IMR-90 (cell line): Measurements from ENCODE around the gene KDM3A. TPM values are rescaled to one million over a fixed set of nuclear protein-coding genes. Genes with fewer than 3 reads are reported as not detected.

Experiments used
- ATAC-seq: fragments of 200-7000 bp; cut with Tn5 transposase; 2 replicates; pipeline ENCODE4 v1.9.1; 2020; ENCODE audit warnings: low read depth, mild to moderate bottlenecking, moderate library complexity
- BruUV-seq: library from RNA; stranded (reverse); fragments of 400-500 nt; replicated peaks from 2 replicates; lab custom pipeline; 2021; lab: Mats Ljungman, UMichigan
- CTCF ChIA-PET: fragments of 300-600 bp; formaldehyde crosslinking; extraction: SDS; loops from one replicate; lab custom pipeline; 2021; ENCODE audit warnings: antibody characterized with exemption; lab: Yijun Ruan, JAX
- POLR2A ChIA-PET: fragments of 300-600 bp; sonication (Branson Sonifier 250); formaldehyde crosslinking; loops from one replicate; lab custom pipeline; 2022; ENCODE audit warnings: antibody characterized with exemption; ENCODE audit not compliant: unreplicated experiment; lab: Charles Lee
- DNase-seq: peaks from one replicate; pipeline ENCODE4 v3.0.0; 2013
- H2AFZ ChIP-seq: replicated peaks from 2 replicates; pipeline ENCODE3; 2013; ENCODE audit warnings: low read length, mild to moderate bottlenecking; ENCODE audit not compliant: poor library complexity
- H2AK5ac ChIP-seq: 2 replicates; pipeline ENCODE4 v1.6.1; 2013; ENCODE audit warnings: low read depth, low read length, inconsistent platforms
- H2AK9ac ChIP-seq: replicated peaks from 2 replicates; pipeline ENCODE3; 2013; ENCODE audit warnings: mild to moderate bottlenecking, low read depth, low read length, moderate library complexity; ENCODE audit not compliant: poor library complexity
- H2BK120ac ChIP-seq: 2 replicates; pipeline ENCODE4 v1.6.1; 2013; ENCODE audit warnings: low read depth, low read length, inconsistent platforms
- H2BK15ac ChIP-seq: 3 replicates; pipeline ENCODE4 v1.6.1; 2013; ENCODE audit warnings: low read depth, low read length, inconsistent platforms
- H2BK20ac ChIP-seq: 2 replicates; pipeline ENCODE4 v1.6.1; 2013; ENCODE audit warnings: low read depth, mild to moderate bottlenecking, inconsistent platforms, low read length, moderate library complexity
- H2BK5ac ChIP-seq: 2 replicates; pipeline ENCODE4 v1.6.1; 2013; ENCODE audit warnings: mild to moderate bottlenecking, low read depth, low read length, inconsistent platforms; ENCODE audit not compliant: poor library complexity, severe bottlenecking
- H3K14ac ChIP-seq: replicated peaks from 2 replicates; pipeline ENCODE4 v1.6.1; 2013; ENCODE audit warnings: low read depth, low read length, inconsistent platforms
- H3K18ac ChIP-seq: 2 replicates; pipeline ENCODE4 v1.6.1; 2013; ENCODE audit warnings: low read depth, low read length, control low read depth
- H3K23ac ChIP-seq: 2 replicates; pipeline ENCODE4 v1.6.1; 2013; ENCODE audit warnings: low read depth, low read length, inconsistent platforms
- H3K27ac ChIP-seq: 2 replicates; pipeline ENCODE4 v1.5.1; 2013; ENCODE audit warnings: mild to moderate bottlenecking, control low read depth, low read length; ENCODE audit not compliant: insufficient read depth
- H3K27me3 ChIP-seq: 2 replicates; pipeline ENCODE4 v1.6.1; 2013; ENCODE audit warnings: low read length; ENCODE audit not compliant: control insufficient read depth, insufficient read depth
- H3K36me3 ChIP-seq: 2 replicates; pipeline ENCODE4 v1.6.1; 2013; ENCODE audit warnings: low read length, mixed read lengths; ENCODE audit not compliant: control insufficient read depth, insufficient read depth
- H3K4ac ChIP-seq: 2 replicates; pipeline ENCODE4 v1.6.1; 2013; ENCODE audit warnings: low read depth, low read length, inconsistent platforms
- H3K4me1 ChIP-seq: 2 replicates; pipeline ENCODE4 v1.6.1; 2013; ENCODE audit warnings: low read length, mixed read lengths; ENCODE audit not compliant: control insufficient read depth, insufficient read depth
- H3K4me2 ChIP-seq: 2 replicates; pipeline ENCODE4 v1.6.1; 2013; ENCODE audit warnings: low read depth, mild to moderate bottlenecking, control low read depth, low read length, moderate library complexity
- H3K4me3 ChIP-seq: 2 replicates; pipeline ENCODE4 v1.5.1; 2013; ENCODE audit warnings: low read depth, mild to moderate bottlenecking, control low read depth, low read length, moderate library complexity; ENCODE audit not compliant: insufficient read depth
- H3K56ac ChIP-seq: 2 replicates; pipeline ENCODE4 v1.6.1; 2013; ENCODE audit warnings: low read length, inconsistent platforms; ENCODE audit not compliant: insufficient read depth; ENCODE audit errors: extremely low read depth
- H3K79me1 ChIP-seq, 2 experiments: 2 replicates each; pipeline ENCODE4 v1.6.1; 2013; ENCODE audit warnings: low read length in 2 of 2, inconsistent platforms in 1 of 2, low read depth in 1 of 2
- H3K9ac ChIP-seq: 2 replicates; pipeline ENCODE4 v1.6.1; 2013; ENCODE audit warnings: low read depth, low read length, control low read depth
- H3K9me1 ChIP-seq: 2 replicates; pipeline ENCODE4 v1.6.1; 2013; ENCODE audit warnings: low read length, inconsistent platforms; ENCODE audit not compliant: insufficient read depth
- H3K9me3 ChIP-seq: 2 replicates; pipeline ENCODE4 v1.6.1; 2013; ENCODE audit warnings: low read length; ENCODE audit not compliant: control insufficient read depth, insufficient read depth
- H4K20me1 ChIP-seq: 2 replicates; pipeline ENCODE4 v1.6.1; 2013; ENCODE audit warnings: low read length, inconsistent platforms; ENCODE audit not compliant: insufficient read depth
- H4K5ac ChIP-seq: 2 replicates; pipeline ENCODE4 v1.6.1; 2013; ENCODE audit warnings: mild to moderate bottlenecking, low read depth, low read length, control low read depth
- H4K8ac ChIP-seq, 2 experiments: 2 replicates each; pipeline ENCODE4 v1.6.1; 2013; ENCODE audit warnings: low read depth in 2 of 2, low read length in 2 of 2, control low read depth in 1 of 2, inconsistent platforms in 1 of 2
- H4K91ac ChIP-seq: 2 replicates; pipeline ENCODE4 v1.6.1; 2013; ENCODE audit warnings: low read depth, low read length, inconsistent platforms; ENCODE audit not compliant: insufficient read depth
- BHLHE40 ChIP-seq: fragments of 150-350 bp; IDR thresholded peaks from 2 replicates; pipeline ENCODE4 v1.6.1; 2016; ENCODE audit warnings: mild to moderate bottlenecking, low read depth, low read length
- CEBPB ChIP-seq: IDR thresholded peaks from 2 replicates; pipeline ENCODE4 v1.6.1; 2012; ENCODE audit warnings: low read depth, low read length, improper control_type of control experiment
- CHD1 ChIP-seq: IDR thresholded peaks from 2 replicates; pipeline ENCODE4 v1.6.1; 2012; ENCODE audit warnings: low read depth, low read length, improper control_type of control experiment
- FOS ChIP-seq: fragments of 150-350 bp; IDR thresholded peaks from 2 replicates; pipeline ENCODE4 v1.6.1; 2016; ENCODE audit warnings: low read depth, low read length
- MAZ ChIP-seq: IDR thresholded peaks from 2 replicates; pipeline ENCODE4 v1.6.1; 2012; ENCODE audit warnings: low read depth, mild to moderate bottlenecking, low read length, improper control_type of control experiment, moderate library complexity, borderline replicate concordance
- MXI1 ChIP-seq: IDR thresholded peaks from 2 replicates; pipeline ENCODE4 v1.6.1; 2012; ENCODE audit warnings: low read depth, mild to moderate bottlenecking, low read length, moderate library complexity, borderline replicate concordance
- NFE2L2 ChIP-seq: fragments of 150-350 bp; IDR thresholded peaks from 2 replicates; pipeline ENCODE4 v1.6.1; 2016; ENCODE audit warnings: low read depth, mild to moderate bottlenecking, low read length
- POLR2A ChIP-seq: IDR thresholded peaks from 2 replicates; pipeline ENCODE4 v1.6.1; 2012; ENCODE audit warnings: mild to moderate bottlenecking, low read depth, low read length
- RAD21 ChIP-seq: IDR thresholded peaks from 2 replicates; pipeline ENCODE4 v1.6.1; 2012; ENCODE audit warnings: low read length, improper control_type of control experiment
- RCOR1 ChIP-seq: IDR thresholded peaks from 2 replicates; pipeline ENCODE4 v1.6.1; 2012; ENCODE audit warnings: mild to moderate bottlenecking, low read length, improper control_type of control experiment; ENCODE audit not compliant: insufficient replicate concordance
- RFX5 ChIP-seq: IDR thresholded peaks from 2 replicates; pipeline ENCODE4 v1.8.0; 2012; ENCODE audit warnings: low read depth, mild to moderate bottlenecking, low read length, moderate library complexity
- SMC3 ChIP-seq: fragments of 150-350 bp; IDR thresholded peaks from 2 replicates; pipeline ENCODE4 v1.6.1; 2016; ENCODE audit warnings: low read depth, mild to moderate bottlenecking, antibody characterized with exemption, low read length, moderate library complexity
- WGBS, 2 experiments: methylation state at CpG; one replicate each; pipeline versions ENCODE4 v1.1.5 to v1.1.7; 2013; ENCODE audit warnings: missing lambda C conversion rate in 2 of 2; ENCODE audit not compliant: insufficient read length in 1 of 2; ENCODE audit errors: extremely low coverage in 2 of 2; 5-methylcytosine and 5-hydroxymethylcytosine counted together
- dilution Hi-C: fragments of 300-500 bp; cut with HindIII; formaldehyde crosslinking; loops from one replicate; pipeline ENCODE4 v1.14.3; 2018; ENCODE audit warnings: low sequenced_read_pairs; ENCODE audit not compliant: unreplicated experiment
- in situ Hi-C: fragments of 300-500 bp; cut with MboI; formaldehyde crosslinking; loops from 3 replicates; pipeline ENCODE4 v1.14.3; 2019; ENCODE audit warnings: low sequenced_read_pairs, inconsistent platforms, mixed read lengths
- intact Hi-C: fragments of 100-400 bp; cut with micrococcal nuclease; formaldehyde crosslinking; loops from 2 replicates; pipeline ENCODE4 v1.10.0; 2022
- polyA plus RNA-seq, 3 experiments: library from polyadenylated mRNA; depleted of rRNA; stranded (reverse); fragments of >200 nt; gene quantifications; 2 replicates each; pipeline ENCODE4 v1.2.3, GENCODE V29; 2012; ENCODE audit warnings: low replicate concordance in 1 of 3
- total RNA-seq: library from RNA; depleted of rRNA; stranded (reverse); fragments of >200 nt; gene quantifications from 2 replicates; pipeline ENCODE4 v1.2.3, GENCODE V29; 2012
- TF ChIP-seq, protein P1 (sequence below): conservative IDR thresholded peaks from 2 replicates; pipeline ENCODE4 v1.5.1; 2012; ENCODE audit warnings: mild to moderate bottlenecking, low read depth, low read length, improper control_type of control experiment
- TF ChIP-seq, protein P2 (sequence below): fragments of 150-350 bp; IDR thresholded peaks from 2 replicates; pipeline ENCODE4 v1.6.1; 2017; ENCODE audit warnings: mild to moderate bottlenecking, antibody characterized with exemption, low read length, low read depth

KDM3A gene
- total and polyA plus RNA-seq, 2 of the 4 experiments (the other 2 are of a cell fraction), result 24.8 to 33.3 TPM

DNA sequence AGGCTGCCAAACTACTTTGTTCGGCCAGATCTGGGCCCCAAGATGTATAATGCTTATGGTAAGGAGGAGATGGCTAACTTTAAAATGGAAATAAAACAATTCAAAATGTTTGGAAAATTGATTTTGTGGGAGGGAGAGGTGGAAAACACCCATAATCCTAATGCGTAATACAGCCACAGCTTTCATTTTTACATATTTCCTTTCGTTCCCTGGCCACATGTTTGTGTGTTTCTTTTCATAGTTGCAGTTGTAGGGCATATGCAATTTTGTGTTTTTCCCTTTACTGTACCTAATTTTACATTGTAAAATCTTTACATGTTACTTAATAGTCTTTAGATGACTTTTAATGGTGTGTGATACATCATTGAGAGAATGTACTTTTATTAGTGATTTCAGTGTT, 44.6 kb downstream of the KDM3A start:
- Histone ChIP-seq H2AK9ac (no peak overlapping the region), H2BK5ac (no peak overlapping the region), H3K18ac (no peak overlapping the region), H3K4ac (no peak overlapping the region), H4K91ac (no peak overlapping the region), H3K9me3 (no peaks in the 10 kb centered on the region), H3K14ac (no peak overlapping the region), H3K9me1 (peaks cover 5% of the 10 kb centered on the region), H3K27ac (no peak overlapping the region), H3K79me1 (peaks cover 20 to 26% of the 10 kb centered on the region in 2 experiments), H4K5ac (no peak overlapping the region), H3K4me3 (no peak overlapping the region), H3K27me3 (no peaks in the 10 kb centered on the region), H3K4me2 (no peak overlapping the region), H3K4me1 (no peaks in the 10 kb centered on the region), H2BK120ac (no peak overlapping the region), H3K9ac (no peak overlapping the region), H4K20me1 (peaks cover 3% of the 10 kb centered on the region; the same call in 1 of the 2 replicates), H3K23ac (no peak overlapping the region), H2AFZ (no peak overlapping the region), H4K8ac (no peak overlapping the region), H3K56ac (no peak overlapping the region), H2BK15ac (no peak overlapping the region), H2BK20ac (no peak overlapping the region), H2AK5ac (no peak overlapping the region), H3K36me3 (peaks cover 67% of the 10 kb centered on the region)
- TF ChIP-seq RCOR1, result no peak
- TF ChIP-seq NFE2L2, result no peak
- TF ChIP-seq, protein P1, sequence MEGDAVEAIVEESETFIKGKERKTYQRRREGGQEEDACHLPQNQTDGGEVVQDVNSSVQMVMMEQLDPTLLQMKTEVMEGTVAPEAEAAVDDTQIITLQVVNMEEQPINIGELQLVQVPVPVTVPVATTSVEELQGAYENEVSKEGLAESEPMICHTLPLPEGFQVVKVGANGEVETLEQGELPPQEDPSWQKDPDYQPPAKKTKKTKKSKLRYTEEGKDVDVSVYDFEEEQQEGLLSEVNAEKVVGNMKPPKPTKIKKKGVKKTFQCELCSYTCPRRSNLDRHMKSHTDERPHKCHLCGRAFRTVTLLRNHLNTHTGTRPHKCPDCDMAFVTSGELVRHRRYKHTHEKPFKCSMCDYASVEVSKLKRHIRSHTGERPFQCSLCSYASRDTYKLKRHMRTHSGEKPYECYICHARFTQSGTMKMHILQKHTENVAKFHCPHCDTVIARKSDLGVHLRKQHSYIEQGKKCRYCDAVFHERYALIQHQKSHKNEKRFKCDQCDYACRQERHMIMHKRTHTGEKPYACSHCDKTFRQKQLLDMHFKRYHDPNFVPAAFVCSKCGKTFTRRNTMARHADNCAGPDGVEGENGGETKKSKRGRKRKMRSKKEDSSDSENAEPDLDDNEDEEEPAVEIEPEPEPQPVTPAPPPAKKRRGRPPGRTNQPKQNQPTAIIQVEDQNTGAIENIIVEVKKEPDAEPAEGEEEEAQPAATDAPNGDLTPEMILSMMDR, result no peak
- no peak for TF ChIP-seq RFX5
- no peak for TF ChIP-seq MXI1
- TF ChIP-seq MAZ, result no peak
- no peak for TF ChIP-seq BHLHE40
- no peak for TF ChIP-seq CEBPB
- no peak for TF ChIP-seq FOS
- no peak for TF ChIP-seq RAD21
- no peak for TF ChIP-seq POLR2A
- no peak for TF ChIP-seq SMC3
- no peak for TF ChIP-seq CHD1
- TF ChIP-seq, protein P2, sequence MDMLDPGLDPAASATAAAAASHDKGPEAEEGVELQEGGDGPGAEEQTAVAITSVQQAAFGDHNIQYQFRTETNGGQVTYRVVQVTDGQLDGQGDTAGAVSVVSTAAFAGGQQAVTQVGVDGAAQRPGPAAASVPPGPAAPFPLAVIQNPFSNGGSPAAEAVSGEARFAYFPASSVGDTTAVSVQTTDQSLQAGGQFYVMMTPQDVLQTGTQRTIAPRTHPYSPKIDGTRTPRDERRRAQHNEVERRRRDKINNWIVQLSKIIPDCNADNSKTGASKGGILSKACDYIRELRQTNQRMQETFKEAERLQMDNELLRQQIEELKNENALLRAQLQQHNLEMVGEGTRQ, result no peak
- ATAC-seq, result no peak
- in situ Hi-C loops, result no loop called here
- dilution Hi-C loops, result no loop called here
- CTCF ChIA-PET, result no interaction called here
- intact Hi-C loops, result no loop called here
- no CpG with 5 or more reads among the region's 3 CpGs for WGBS, 2 experiments
- BruUV-seq, result no TSS peak
- DNase-seq, result no peak
- POLR2A ChIA-PET, result no interaction called here
